SK-N-SH (cell line): ENCODE measurements around the gene ARID2. TPM values are rescaled to one million over a fixed set of nuclear protein-coding genes. Genes with fewer than 3 reads are reported as not detected.

Experiments used
- CTCF ChIA-PET: fragments of 300-600, 350-600 bp; formaldehyde crosslinking; extraction: SDS; loops from one replicate; lab custom pipeline; 2021; lab: Yijun Ruan, JAX
- POLR2A ChIA-PET: fragments of 350-600 bp; sonication (Branson Sonifier 250); formaldehyde crosslinking; extraction: SDS; loops from one replicate; lab custom pipeline; 2020; ENCODE audit warnings: antibody characterized with exemption, inconsistent platforms; lab: Yijun Ruan, JAX
- DNase-seq: peaks from one replicate; pipeline ENCODE4 v3.0.0; 2012
- H2AFZ ChIP-seq: fragments of 200-600 bp; sonication (generic); 2 replicates; pipeline ENCODE4 v1.8.1; 2016; ENCODE audit warnings: antibody characterized with exemption, mild to moderate bottlenecking, low read depth
- H3F3A ChIP-seq: fragments of 200-600 bp; sonication (generic); replicated peaks from 2 replicates; pipeline ENCODE3; 2016; ENCODE audit warnings: antibody characterized with exemption, mild to moderate bottlenecking; ENCODE audit not compliant: insufficient read depth
- H3K27ac ChIP-seq, 2 experiments: fragments of 200-500 bp in 1 of 2; fragments of 200-600 bp in 1 of 2; sonication (Bioruptor generic) in 1 of 2; sonication (generic), shearing (Covaris generic) in 1 of 2; 2 replicates each; pipeline versions ENCODE4 v1.5.1 to v1.6.1; 2014 to 2016; ENCODE audit warnings: low read depth in 2 of 2, inconsistent platforms in 1 of 2, low read length in 1 of 2, mild to moderate bottlenecking in 1 of 2, mixed read lengths in 1 of 2
- H3K27me3 ChIP-seq: fragments of 200-600 bp; sonication (generic), shearing (Covaris generic); 2 replicates; pipeline ENCODE4 v1.6.1; 2016; ENCODE audit warnings: mixed run types; ENCODE audit not compliant: insufficient read depth
- H3K36me3 ChIP-seq, 2 experiments: fragments of 200-500 bp in 1 of 2; fragments of 200-600 bp in 1 of 2; sonication (Bioruptor generic) in 1 of 2; sonication (generic) in 1 of 2; replicated peaks in 1 of 2; 2 replicates each; pipeline versions ENCODE3 to v1.5.1; 2014 to 2016; ENCODE audit warnings: low read length in 1 of 2, mild to moderate bottlenecking in 1 of 2; ENCODE audit not compliant: insufficient read depth in 2 of 2, control insufficient read depth in 1 of 2
- H3K4me1 ChIP-seq, 2 experiments: fragments of 200-500 bp in 1 of 2; fragments of 200-600 bp in 1 of 2; sonication (Bioruptor generic) in 1 of 2; sonication (generic), shearing (Covaris generic) in 1 of 2; 2 replicates each; pipeline versions ENCODE4 v1.5.1 to v1.6.1; 2014 to 2016; ENCODE audit warnings: low read depth in 1 of 2, low read length in 1 of 2, mixed run types in 1 of 2; ENCODE audit not compliant: insufficient read depth in 2 of 2, control insufficient read depth in 1 of 2
- H3K4me2 ChIP-seq: fragments of 200-600 bp; sonication (generic), shearing (Covaris generic); 2 replicates; pipeline ENCODE4 v1.6.1; 2017; ENCODE audit warnings: mixed run types
- H3K4me3 ChIP-seq, 2 experiments: fragments of 200-500 bp in 1 of 2; fragments of 200-600 bp in 1 of 2; sonication (Bioruptor generic) in 1 of 2; sonication (generic), shearing (Covaris generic) in 1 of 2; 2 replicates each; pipeline versions ENCODE4 v1.5.1 to v1.8.1; 2014 to 2016; ENCODE audit warnings: low read depth in 2 of 2, inconsistent platforms in 1 of 2, low read length in 1 of 2, mild to moderate bottlenecking in 1 of 2, mixed read lengths in 1 of 2, moderate library complexity in 1 of 2
- H3K79me2 ChIP-seq: fragments of 200-600 bp; sonication (generic); 2 replicates; pipeline ENCODE4 v1.8.1; 2017; ENCODE audit warnings: mild to moderate bottlenecking; ENCODE audit not compliant: insufficient read depth
- H3K9ac ChIP-seq: fragments of 200-600 bp; sonication (generic); 2 replicates; pipeline ENCODE4 v1.6.1; 2017; ENCODE audit warnings: mixed run types
- H3K9me2 ChIP-seq: fragments of 200-600 bp; sonication (generic); 2 replicates; pipeline ENCODE4 v1.6.1; 2017; ENCODE audit warnings: mixed run types
- H3K9me3 ChIP-seq: fragments of 200-600 bp; sonication (generic); 2 replicates; pipeline ENCODE4 v1.6.1; 2017; ENCODE audit warnings: mixed run types, mild to moderate bottlenecking, moderate library complexity
- H4K20me1 ChIP-seq: fragments of 200-600 bp; sonication (generic); 2 replicates; pipeline ENCODE4 v1.6.1; 2017; ENCODE audit warnings: mild to moderate bottlenecking, mixed run types; ENCODE audit not compliant: insufficient read depth
- ELF1 ChIP-seq: IDR thresholded peaks from 2 replicates; pipeline ENCODE4 v1.4.0; 2012
- EP300 ChIP-seq, 2 experiments: IDR thresholded peaks; 2 replicates each; pipeline versions ENCODE4 v1.4.0 to v1.6.1; 2012; ENCODE audit warnings: borderline replicate concordance in 1 of 2, low read depth in 1 of 2, low read length in 1 of 2
- EZH2phosphoT487 ChIP-seq: fragments of 200-600 bp; sonication (generic); IDR thresholded peaks from 2 replicates; pipeline ENCODE4 v1.6.1; 2017; ENCODE audit warnings: low read depth, mixed run types, mild to moderate bottlenecking, antibody characterized with exemption, moderate library complexity, borderline replicate concordance
- FOXJ3 ChIP-seq: sonication (generic); formaldehyde crosslinking; IDR thresholded peaks from 2 replicates; pipeline ENCODE4 v1.5.1; 2020; ENCODE audit warnings: mild to moderate bottlenecking, missing genetic modification reagents
- FOXM1 ChIP-seq: IDR thresholded peaks from 2 replicates; pipeline ENCODE4 v1.4.0; 2012; ENCODE audit warnings: low read depth, mild to moderate bottlenecking
- GABPA ChIP-seq: IDR thresholded peaks from 2 replicates; pipeline ENCODE4 v1.4.0; 2012; ENCODE audit warnings: low read depth, mild to moderate bottlenecking
- JUND ChIP-seq: IDR thresholded peaks from 2 replicates; pipeline ENCODE4 v1.4.0; 2012
- MEF2A ChIP-seq: IDR thresholded peaks from 2 replicates; pipeline ENCODE4 v1.4.0; 2012; ENCODE audit warnings: low read depth, borderline replicate concordance
- POLR2AphosphoS5 ChIP-seq: IDR thresholded peaks from 2 replicates; pipeline ENCODE4 v1.6.1; 2012; ENCODE audit warnings: low read depth, low read length
- RAD21 ChIP-seq: IDR thresholded peaks from 2 replicates; pipeline ENCODE4 v1.6.1; 2012; ENCODE audit warnings: mild to moderate bottlenecking, low read length
- REST ChIP-seq: IDR thresholded peaks from 2 replicates; pipeline ENCODE4 v1.6.1; 2012; ENCODE audit warnings: mild to moderate bottlenecking, low read depth, low read length, moderate library complexity
- SIN3A ChIP-seq: IDR thresholded peaks from 2 replicates; pipeline ENCODE4 v1.6.1; 2012; ENCODE audit warnings: low read depth, mild to moderate bottlenecking, low read length, moderate library complexity, borderline replicate concordance
- TAF1 ChIP-seq: IDR thresholded peaks from 2 replicates; pipeline ENCODE4 v1.6.1; 2012; ENCODE audit warnings: low read depth, mild to moderate bottlenecking, low read length, moderate library complexity, borderline replicate concordance
- TCF12 ChIP-seq: IDR thresholded peaks from 2 replicates; pipeline ENCODE4 v1.4.0; 2012
- TEAD4 ChIP-seq: IDR thresholded peaks from 2 replicates; pipeline ENCODE4 v1.4.0; 2012; ENCODE audit warnings: mild to moderate bottlenecking, borderline replicate concordance; ENCODE audit not compliant: insufficient read depth
- USF2 ChIP-seq: fragments of 150-350 bp; IDR thresholded peaks from 2 replicates; pipeline ENCODE4 v1.6.1; 2017; ENCODE audit warnings: antibody characterized with exemption, low read length, low read depth, borderline replicate concordance
- WGBS: methylation state at CpG from one replicate; pipeline ENCODE4 v1.1.6; 2017; ENCODE audit warnings: low lambda C conversion rate; 5-methylcytosine and 5-hydroxymethylcytosine counted together
- polyA plus RNA-seq, 3 experiments: library from polyadenylated mRNA; depleted of rRNA; stranded (reverse); fragments of >200 nt; gene quantifications; 2 replicates each; pipeline ENCODE4 v1.2.3, GENCODE V29; 2012
- TF ChIP-seq, protein P1 (sequence below): IDR thresholded peaks from 2 replicates; pipeline ENCODE4 v1.4.0; 2012; ENCODE audit warnings: low read depth
- TF ChIP-seq, protein P2 (sequence below): IDR thresholded peaks from 2 replicates; pipeline ENCODE4 v1.4.0; 2012; ENCODE audit warnings: low read depth, borderline replicate concordance

Gene ARID2
- polyA plus RNA-seq, 1 of the 3 experiments (the other 2 are of a cell fraction): 5.9 TPM

DNA sequence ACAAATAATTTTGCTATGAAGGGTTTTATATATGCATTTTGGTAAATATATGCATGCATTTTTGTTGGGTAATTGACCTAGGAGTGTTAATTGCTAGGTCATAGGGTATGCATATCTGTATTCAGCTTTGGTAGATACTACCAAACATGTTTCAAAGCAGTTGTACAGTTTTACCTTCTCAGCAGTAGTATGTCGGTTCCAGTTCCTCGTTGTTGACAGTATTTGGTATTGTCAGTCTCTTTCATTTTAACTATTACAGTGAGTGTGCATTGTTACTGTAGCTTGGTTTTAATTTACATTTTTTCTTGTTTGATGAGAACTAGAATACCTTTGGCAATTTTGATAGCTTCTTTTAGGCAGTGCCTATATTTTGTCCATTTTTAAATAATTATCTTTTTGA lies 98.9 kb downstream of the ARID2 start:
- Histone ChIP-seq H3K4me3 (no peak overlapping the region), H3F3A (peaks cover 5% of the 10 kb centered on the region), H3K27me3 (no peaks in the 10 kb centered on the region), H3K4me2 (no peak overlapping the region), H3K4me1 (no peaks in the 10 kb centered on the region), H3K27ac (no peak overlapping the region), H3K36me3 (peaks cover 31 to 55% of the 10 kb centered on the region in 2 experiments), H4K20me1 (no peaks in the 10 kb centered on the region), H2AFZ (no peak overlapping the region), H3K79me2 (no peaks in the 10 kb centered on the region; the same call in none of the 2 replicates), H3K9me3 (no peaks in the 10 kb centered on the region), H3K9ac (no peak overlapping the region), H3K9me2 (no peaks in the 10 kb centered on the region)
- no peak for TF ChIP-seq TCF12
- no peak for TF ChIP-seq FOXJ3 (CRISPR knock-in tag)
- TF ChIP-seq EP300 (IDR thresholded peaks at IDR 0.05; ENCODE audit: borderline replicate concordance in 1 of 2, low read depth in 1 of 2, low read length in 1 of 2): no peak
- TF ChIP-seq RAD21: no peak
- no peak for TF ChIP-seq ELF1
- TF ChIP-seq, protein P1, sequence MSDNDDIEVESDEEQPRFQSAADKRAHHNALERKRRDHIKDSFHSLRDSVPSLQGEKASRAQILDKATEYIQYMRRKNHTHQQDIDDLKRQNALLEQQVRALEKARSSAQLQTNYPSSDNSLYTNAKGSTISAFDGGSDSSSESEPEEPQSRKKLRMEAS: no peak
- TF ChIP-seq, protein P2, sequence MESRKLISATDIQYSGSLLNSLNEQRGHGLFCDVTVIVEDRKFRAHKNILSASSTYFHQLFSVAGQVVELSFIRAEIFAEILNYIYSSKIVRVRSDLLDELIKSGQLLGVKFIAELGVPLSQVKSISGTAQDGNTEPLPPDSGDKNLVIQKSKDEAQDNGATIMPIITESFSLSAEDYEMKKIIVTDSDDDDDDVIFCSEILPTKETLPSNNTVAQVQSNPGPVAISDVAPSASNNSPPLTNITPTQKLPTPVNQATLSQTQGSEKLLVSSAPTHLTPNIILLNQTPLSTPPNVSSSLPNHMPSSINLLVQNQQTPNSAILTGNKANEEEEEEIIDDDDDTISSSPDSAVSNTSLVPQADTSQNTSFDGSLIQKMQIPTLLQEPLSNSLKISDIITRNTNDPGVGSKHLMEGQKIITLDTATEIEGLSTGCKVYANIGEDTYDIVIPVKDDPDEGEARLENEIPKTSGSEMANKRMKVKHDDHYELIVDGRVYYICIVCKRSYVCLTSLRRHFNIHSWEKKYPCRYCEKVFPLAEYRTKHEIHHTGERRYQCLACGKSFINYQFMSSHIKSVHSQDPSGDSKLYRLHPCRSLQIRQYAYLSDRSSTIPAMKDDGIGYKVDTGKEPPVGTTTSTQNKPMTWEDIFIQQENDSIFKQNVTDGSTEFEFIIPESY: no peak
- TF ChIP-seq USF2: no peak
- no peak for TF ChIP-seq SIN3A
- DNase-seq: no peak
- CTCF ChIA-PET: interaction anchor here (0.8 kb wide), 1 partner anchor 16 kb away, joined by 3 read pairs; no protein-coding TSS in a partner anchor
- 96% methylated on average over 2 of the region's 2 CpGs for WGBS
- POLR2A ChIA-PET: no interaction called here

- Histone ChIP-seq H3K27me3 (no peaks in the 10 kb centered on the region), H3K36me3 (peaks cover 28 to 44% of the 10 kb centered on the region in 2 experiments), H3K27ac (no peak overlapping the region), H3K79me2 (peaks cover 4% of the 10 kb centered on the region), H3K4me1 (no peaks in the 10 kb centered on the region), H4K20me1 (no peaks in the 10 kb centered on the region), H3K9ac (no peak overlapping the region), H3K4me3 (no peak overlapping the region), H3K4me2 (no peak overlapping the region), H2AFZ (no peak overlapping the region), H3F3A (no peaks in the 10 kb centered on the region), H3K9me2 (no peaks in the 10 kb centered on the region), H3K9me3 (no peaks in the 10 kb centered on the region)
- POLR2A ChIA-PET: no interaction called here
- DNase-seq: no peak
- TF ChIP-seq JUND (no peak), FOXJ3 (CRISPR knock-in tag) (no peak), EZH2phosphoT487 (no peak), FOXM1 (no peak), REST (no peak), GABPA (no peak), TAF1 (no peak), MEF2A (no peak), EP300 (IDR thresholded peaks at IDR 0.05; ENCODE audit: borderline replicate concordance in 1 of 2, low read depth in 1 of 2, low read length in 1 of 2) (no peak), TEAD4 (no peak), POLR2AphosphoS5 (no peak), ELF1 (no peak)
- WGBS: 94% methylated on average over 2 of the region's 2 CpGs
- CTCF ChIA-PET: interaction anchor here (1.3 kb wide), 1 partner anchor 69 kb away, joined by 5 read pairs; no protein-coding TSS in a partner anchor
Measured at GRCh38 chr12:45831590-45831989, 102.1 kb downstream of the ARID2 start.
